GM19397 (cell line): ENCODE data around the gene GPR141.

ENCODE experiments used
- ATAC-seq: cut with Tn5 transposase; IDR thresholded peaks from one replicate; pipeline ENCODE4 v1.9.1; 2021; ENCODE audit warnings: mild to moderate bottlenecking, moderate library complexity; ENCODE audit not compliant: unreplicated experiment

GPR141 gene

GRCh38 chr7:37683246-37684120, at the start of gene GPR141:
GPR141 (plus strand) TSS chr7:37683766; CDS start chr7:37740394, 56,628 bp downstream.
- peak; percentile 92 for ATAC-seq

- no peak for ATAC-seq
Measured at GRCh38 chr7:37635346-37635745, 48.2 kb upstream of the GPR141 start.

- no peak for ATAC-seq
Measured at GRCh38 chr7:37642028-37642540, 41.5 kb upstream of the GPR141 start.

DNA sequence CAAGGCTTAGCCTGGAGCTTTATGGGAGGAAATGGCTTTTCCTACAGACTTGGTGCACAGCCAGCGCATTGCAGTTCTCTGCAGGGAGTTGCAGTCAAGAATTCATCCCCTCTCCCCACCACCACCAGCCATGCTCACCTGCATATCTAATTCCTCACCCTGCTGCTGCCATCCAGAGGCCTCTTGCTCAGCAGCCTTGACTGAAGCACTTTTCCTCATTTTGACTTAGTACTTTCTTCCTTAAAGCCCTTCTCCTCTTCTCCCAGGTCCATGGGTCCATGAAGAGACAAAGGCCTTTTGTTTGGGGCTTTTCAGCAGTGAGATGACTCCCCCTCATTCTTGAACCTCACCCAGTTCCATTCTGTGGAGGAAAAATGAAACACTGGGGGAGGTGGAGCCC, 39.7 kb upstream of the GPR141 start:
- no peak for ATAC-seq

GRCh38 chr7:37645282-37646050, 38.1 kb upstream of the GPR141 start:
- no peak for ATAC-seq

DNA sequence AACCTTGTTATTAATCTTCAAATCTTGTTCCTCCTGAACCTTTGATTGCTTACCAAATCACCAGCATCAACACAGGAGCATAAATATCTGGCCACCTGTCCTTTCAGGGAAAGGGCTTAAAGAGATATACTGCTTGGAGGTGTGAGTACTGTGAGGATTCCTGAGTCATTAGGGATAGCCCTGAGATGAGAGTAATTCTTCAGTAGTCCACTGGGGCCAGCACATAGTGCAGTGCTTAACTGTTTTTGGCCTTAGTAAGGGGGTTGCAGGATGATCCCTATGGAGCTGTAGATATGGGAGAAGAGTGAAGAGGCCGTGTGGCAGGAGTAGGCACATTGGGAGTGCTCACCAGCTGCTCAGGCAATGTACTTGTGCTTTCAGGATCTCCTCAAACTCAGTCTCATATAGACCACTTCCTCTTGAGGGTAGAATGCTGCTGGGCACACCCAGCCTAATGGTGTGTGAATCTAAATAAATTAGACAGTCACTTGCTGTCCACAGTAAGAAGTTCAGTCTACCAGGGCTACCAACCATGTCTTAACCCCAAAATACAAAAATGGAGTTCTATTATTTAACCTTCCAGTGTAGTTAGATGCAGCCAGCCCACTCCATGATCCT, 26.5 kb upstream of the GPR141 start:
- ATAC-seq, result peak; percentile 90

GRCh38 chr7:37657816-37658215, 25.8 kb upstream of the GPR141 start:
- no peak for ATAC-seq

DNA sequence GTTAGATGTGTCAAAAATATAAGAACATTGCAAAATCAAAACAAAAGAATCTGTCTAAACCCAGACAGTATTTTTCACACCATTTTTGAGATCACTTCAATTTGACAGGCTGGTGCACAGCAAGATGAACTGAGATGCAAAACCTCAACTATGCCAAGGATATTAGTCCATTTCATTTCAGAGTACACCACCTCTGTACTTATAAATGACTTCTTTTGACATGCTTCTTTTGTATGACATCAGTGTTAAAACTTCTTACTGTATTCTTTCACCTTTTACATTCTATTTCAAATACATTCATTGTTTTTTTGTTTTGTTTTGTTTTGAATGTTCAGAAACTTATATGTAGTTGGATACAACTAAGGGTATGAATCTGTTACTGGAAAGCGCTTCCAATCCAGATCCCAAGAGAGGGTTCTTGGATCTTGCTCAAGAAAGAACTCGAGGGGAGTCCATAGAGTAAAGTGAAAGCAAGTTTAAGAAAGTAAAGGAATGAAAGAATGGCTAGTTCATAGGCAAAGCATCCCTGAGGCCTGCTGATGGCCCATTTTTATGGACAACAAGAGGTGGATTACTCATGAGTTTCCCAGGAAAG, 23.5 kb upstream of the GPR141 start:
- no peak for ATAC-seq

DNA sequence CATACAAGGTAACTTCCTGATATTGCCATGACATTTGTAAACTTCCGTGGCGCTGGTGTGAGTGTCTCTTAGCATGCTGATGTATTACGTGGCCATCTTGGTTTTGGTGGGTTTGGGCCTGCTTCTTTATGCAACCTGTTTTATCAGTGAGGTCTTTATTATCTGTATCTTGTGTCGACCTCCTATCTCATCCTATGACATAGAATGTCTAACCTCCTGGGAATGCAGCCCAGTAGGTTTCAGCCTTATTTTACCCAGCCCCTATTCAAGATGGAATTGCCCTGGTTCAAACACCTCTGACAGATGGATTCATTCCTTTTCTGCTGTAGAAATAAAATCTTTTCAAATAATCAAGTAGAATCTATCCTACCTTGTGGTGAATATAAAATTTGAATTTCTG, 23.0 kb upstream of the GPR141 start:
- ATAC-seq, result no peak

DNA sequence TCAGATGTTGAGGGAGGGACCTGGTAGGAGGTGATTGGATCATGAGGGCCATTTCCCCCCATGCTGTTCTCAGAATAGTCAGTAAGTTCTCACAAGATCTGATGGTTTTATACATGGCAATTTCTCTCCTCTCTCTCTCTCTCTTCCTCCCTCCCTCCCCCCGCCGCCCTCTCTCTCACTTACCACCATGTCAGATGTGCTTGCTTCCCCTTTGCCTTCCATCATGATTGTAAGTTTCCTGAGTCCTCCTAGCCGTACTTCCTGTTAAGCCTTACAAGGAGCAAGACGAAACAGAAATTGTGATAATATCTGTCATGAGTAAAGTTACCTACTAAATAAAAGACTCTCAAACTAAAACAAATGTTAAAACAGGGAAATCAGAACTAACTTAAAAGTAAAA, 19.9 kb upstream of the GPR141 start:
- ATAC-seq, result no peak

GRCh38 chr7:37665352-37666022, 18.1 kb upstream of the GPR141 start:
- no peak for ATAC-seq

DNA sequence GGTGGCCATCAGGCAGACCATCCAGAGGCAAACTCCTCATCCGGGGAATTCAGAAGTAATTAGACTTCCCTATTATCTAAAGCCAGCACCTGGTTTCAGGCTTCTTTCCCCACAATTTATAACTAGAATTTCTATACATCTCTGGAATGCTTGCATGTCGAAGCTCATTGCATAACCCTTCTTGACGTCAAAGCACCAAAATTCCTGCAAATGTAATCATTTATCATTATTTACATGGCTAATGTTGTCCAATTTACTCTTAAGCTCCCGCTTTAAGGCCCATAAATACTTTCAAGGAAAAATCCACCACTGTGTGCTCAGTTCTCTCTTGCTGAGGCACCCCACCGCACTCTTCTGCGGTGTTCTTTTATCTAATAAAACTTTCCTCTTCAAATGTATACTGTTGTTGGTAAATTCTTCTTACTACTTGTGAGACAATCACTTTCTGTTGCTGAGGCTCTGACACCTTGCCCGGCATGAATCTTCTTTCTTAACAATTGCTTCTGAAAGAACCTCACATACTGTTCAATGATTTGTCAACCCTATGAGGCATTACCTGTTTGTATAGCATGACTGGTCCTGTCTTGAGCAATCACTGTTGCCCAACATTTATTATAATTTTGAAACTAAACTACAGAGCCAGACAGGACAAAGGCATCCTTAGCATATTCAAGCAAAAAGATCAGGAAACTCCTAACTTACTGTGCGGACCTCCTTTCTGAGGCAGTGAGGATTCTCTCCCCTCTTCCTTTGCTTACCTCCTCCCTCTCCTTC, 17.4 kb upstream of the GPR141 start:
- ATAC-seq, result no peak

- no peak for ATAC-seq
Measured at GRCh38 chr7:37669818-37670217, 13.7 kb upstream of the GPR141 start.

DNA sequence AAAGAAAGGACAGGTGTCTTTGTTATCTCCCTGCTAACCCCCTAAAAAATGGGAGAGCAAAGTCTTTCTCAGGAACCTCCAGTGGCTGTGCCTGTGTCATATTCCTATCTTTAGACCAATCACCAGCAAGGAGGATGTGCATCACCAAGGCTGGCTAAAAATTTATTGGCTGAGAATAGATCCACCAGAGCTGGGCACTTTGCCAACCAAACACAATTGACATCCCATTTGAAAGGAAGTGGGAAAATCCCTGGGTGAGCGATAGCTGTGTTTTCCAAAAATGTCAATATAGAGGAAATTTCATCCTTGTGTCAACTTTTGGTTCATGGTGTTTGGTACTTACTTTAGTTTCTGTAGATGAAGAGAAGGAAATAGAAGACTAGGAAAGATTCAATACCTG, 13.1 kb upstream of the GPR141 start:
- ATAC-seq, result no peak

GRCh38 chr7:37671876-37672275, 11.7 kb upstream of the GPR141 start:
- no peak for ATAC-seq

GRCh38 chr7:37672926-37673325, 10.6 kb upstream of the GPR141 start:
- ATAC-seq, result no peak

GRCh38 chr7:37673523-37673922, 10.0 kb upstream of the GPR141 start:
- ATAC-seq, result no peak

DNA sequence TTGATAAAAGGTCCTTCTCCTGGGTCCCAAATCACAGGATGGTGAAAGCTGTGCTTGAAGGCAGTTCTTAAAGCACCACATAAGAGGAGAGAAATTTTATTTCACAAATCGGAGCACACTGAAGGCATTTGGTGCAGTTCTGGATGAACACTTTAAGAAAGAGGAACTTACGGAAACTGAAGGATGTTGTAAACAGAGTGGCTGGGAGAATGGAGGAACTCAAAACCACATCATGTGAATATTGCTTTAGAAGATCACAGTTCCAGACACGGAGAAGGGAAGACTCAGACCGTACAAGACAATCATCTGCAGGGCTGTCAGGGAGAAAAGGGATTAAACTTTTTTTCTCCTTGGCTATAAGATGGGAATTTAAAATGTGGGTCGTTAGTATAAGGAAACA, 9.0 kb upstream of the GPR141 start:
- ATAC-seq, result no peak

- no peak for ATAC-seq
Measured at GRCh38 chr7:37675749-37676148, 7.8 kb upstream of the GPR141 start.

DNA sequence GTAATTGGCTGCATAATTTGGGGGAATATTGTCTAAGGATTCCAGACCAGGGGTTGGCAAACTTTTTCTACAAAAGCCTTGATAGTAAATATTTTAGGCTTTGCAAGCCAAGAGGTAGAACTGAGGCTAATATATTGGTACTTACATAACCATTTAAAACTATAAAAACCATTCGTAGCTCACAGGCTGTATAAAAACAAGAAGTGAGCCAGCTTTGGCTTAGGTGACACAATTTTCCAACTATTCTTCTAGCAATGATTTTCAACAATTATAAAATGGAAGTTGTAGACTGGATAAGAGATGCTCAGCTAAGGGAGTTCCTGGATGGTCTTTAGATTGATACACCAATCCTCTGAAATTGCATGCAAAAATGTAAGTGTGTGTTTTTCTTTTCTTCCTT, 1.4 kb downstream of the GPR141 start:
- ATAC-seq, result no peak
